PC-3 (cell line): Measurements from ENCODE around the gene MLPH. TPM values are rescaled to one million over a fixed set of nuclear protein-coding genes. Genes with fewer than 3 reads are reported as not detected.

Experiments
- ATAC-seq: fragments of 200-7000 bp; cut with Tn5 transposase; 2 replicates; pipeline ENCODE4 v1.9.1; 2020; ENCODE audit warnings: mild to moderate bottlenecking, moderate library complexity
- BruUV-seq: library from RNA; stranded (reverse); fragments of 400-500 nt; replicated peaks from 2 replicates; lab custom pipeline; 2021; lab: Mats Ljungman, UMichigan
- CTCF ChIA-PET: fragments of 300-600 bp; sonication (Branson Sonifier 250); formaldehyde crosslinking; loops from one replicate; lab custom pipeline; 2022; ENCODE audit warnings: antibody characterized with exemption; lab: Charles Lee
- POLR2A ChIA-PET: fragments of 300-600 bp; sonication (Branson Sonifier 250); formaldehyde crosslinking; loops from one replicate; lab custom pipeline; 2022; ENCODE audit warnings: antibody characterized with exemption; ENCODE audit not compliant: unreplicated experiment; lab: Charles Lee
- DNase-seq: peaks from one replicate; pipeline ENCODE4 v3.0.0-alpha.2; 2015
- H2AFZ ChIP-seq: fragments of 300-600 bp; sonication (generic); 2 replicates; pipeline ENCODE4 v1.6.0; 2016; ENCODE audit warnings: antibody characterized with exemption, low read length
- H3F3A ChIP-seq: fragments of 300-600 bp; sonication (generic); one replicate; pipeline ENCODE4 v1.6.0; 2017; ENCODE audit warnings: antibody characterized with exemption, low read length, control low read depth, mild to moderate bottlenecking; ENCODE audit not compliant: unreplicated experiment
- H3K27ac ChIP-seq: fragments of 300-600 bp; sonication (generic); 2 replicates; pipeline ENCODE4 v1.5.1; 2016; ENCODE audit warnings: mild to moderate bottlenecking, low read length
- H3K27me3 ChIP-seq: fragments of 300-600 bp; sonication (generic); 2 replicates; pipeline ENCODE4 v1.6.1; 2016; ENCODE audit warnings: low read length, mixed read lengths
- H3K36me3 ChIP-seq: fragments of 300-600 bp; sonication (generic); 2 replicates; pipeline ENCODE4 v1.6.1; 2016; ENCODE audit warnings: low read depth, mixed run types, low read length, mixed read lengths
- H3K4me1 ChIP-seq: fragments of 300-600 bp; sonication (generic); 2 replicates; pipeline ENCODE4 v1.5.1; 2016; ENCODE audit warnings: low read length; ENCODE audit not compliant: insufficient read depth
- H3K4me2 ChIP-seq: fragments of 300-600 bp; sonication (generic); 2 replicates; pipeline ENCODE4 v1.6.0; 2016; ENCODE audit warnings: low read length
- H3K4me3 ChIP-seq: fragments of 300-600 bp; sonication (generic); 2 replicates; pipeline ENCODE4 v1.5.1; 2016; ENCODE audit warnings: mild to moderate bottlenecking, low read length, mixed read lengths
- H3K79me2 ChIP-seq: fragments of 300-600 bp; sonication (generic); 2 replicates; pipeline ENCODE4 v1.6.1; 2017; ENCODE audit warnings: low read length, mixed read lengths
- H3K9ac ChIP-seq: fragments of 300-600 bp; sonication (generic); 2 replicates; pipeline ENCODE4 v1.6.0; 2016; ENCODE audit warnings: mild to moderate bottlenecking, low read length
- H3K9me2 ChIP-seq: fragments of 300-600 bp; sonication (generic); replicated peaks from 2 replicates; pipeline ENCODE4 v1.6.1; 2016; ENCODE audit warnings: mixed run types, low read length, mixed read lengths
- H3K9me3 ChIP-seq: fragments of 300-600 bp; sonication (generic); 2 replicates; pipeline ENCODE4 v1.6.1; 2016; ENCODE audit warnings: low read length, mixed read lengths
- H4K20me1 ChIP-seq: fragments of 300-600 bp; sonication (generic); 2 replicates; pipeline ENCODE4 v1.6.1; 2016; ENCODE audit warnings: low read length, mixed read lengths
- CTCF ChIP-seq: fragments of 300-600 bp; sonication (generic); conservative IDR thresholded peaks from 2 replicates; pipeline ENCODE4 v1.5.1; 2017; ENCODE audit warnings: antibody characterized with exemption, low read depth, mild to moderate bottlenecking, low read length
- EZH2 ChIP-seq: fragments of 300-600 bp; sonication (generic); IDR thresholded peaks from one replicate; pipeline ENCODE4 v1.6.1; 2017; ENCODE audit warnings: antibody characterized with exemption, mild to moderate bottlenecking, low read length; ENCODE audit not compliant: unreplicated experiment
- EZH2phosphoT487 ChIP-seq: fragments of 300-600 bp; sonication (generic); IDR thresholded peaks from 2 replicates; pipeline ENCODE4 v1.6.1; 2018; ENCODE audit warnings: mild to moderate bottlenecking, antibody characterized with exemption, low read length, borderline replicate concordance
- intact Hi-C: fragments of 100-400 bp; cut with micrococcal nuclease; formaldehyde crosslinking; loops from 2 replicates; pipeline ENCODE4 v1.9.0; 2023
- total RNA-seq: library from RNA; depleted of rRNA; stranded (reverse); fragments of >200 nt; gene quantifications from 2 replicates; pipeline ENCODE4 v1.2.3, GENCODE V29; 2014

The MLPH gene
- total RNA-seq, 1 experiment from 2014 or later = 201 TPM

GRCh38 chr2:237497009-237497837, 10.2 kb downstream of the MLPH start:
- H3K9ac ChIP-seq = no peak overlapping the region
- H3K4me2 ChIP-seq = no peak overlapping the region
- no peak overlapping the region for H3K4me3 ChIP-seq
- CTCF ChIA-PET = no interaction called here
- no peaks in the 10 kb centered on the region for H3K9me2 ChIP-seq
- H3K4me1 ChIP-seq = peaks cover 41% of the 10 kb centered on the region
- H3K36me3 ChIP-seq = peaks cover 78% of the 10 kb centered on the region
- no peaks in the 10 kb centered on the region for H4K20me1 ChIP-seq
- H3K79me2 ChIP-seq = peaks cover 82% of the 10 kb centered on the region
- peaks cover 17% of the 10 kb centered on the region for H3F3A ChIP-seq
- intact Hi-C loops = no loop called here
- ATAC-seq (no peak), DNase-seq (no peak)
- no peak overlapping the region for H2AFZ ChIP-seq
- H3K27me3 ChIP-seq = no peaks in the 10 kb centered on the region
- no TSS peak for BruUV-seq
- POLR2A ChIA-PET = interaction anchor here (0.6 kb wide), 1 partner anchor 12 kb away, joined by 6 read pairs; no protein-coding TSS in a partner anchor
- H3K27ac ChIP-seq = peak overlapping the region; percentile 100
- TF ChIP-seq EZH2phosphoT487 (no peak), EZH2 (no peak), CTCF (no peak)
- no peaks in the 10 kb centered on the region for H3K9me3 ChIP-seq

GRCh38 chr2:237497838-237498186, 10.8 kb downstream of the MLPH start:
- Histone ChIP-seq H3K27ac (peak overlapping the region; percentile 100), H3K36me3 (peaks cover 74% of the 10 kb centered on the region), H4K20me1 (no peaks in the 10 kb centered on the region), H3K9ac (no peak overlapping the region), H3K9me3 (no peaks in the 10 kb centered on the region), H2AFZ (no peak overlapping the region), H3K9me2 (no peaks in the 10 kb centered on the region), H3F3A (peaks cover 17% of the 10 kb centered on the region), H3K4me2 (no peak overlapping the region), H3K4me3 (no peak overlapping the region), H3K79me2 (peaks cover 78% of the 10 kb centered on the region), H3K27me3 (no peaks in the 10 kb centered on the region), H3K4me1 (peaks cover 41% of the 10 kb centered on the region)
- ChIA-PET CTCF (no interaction called here), POLR2A (interaction anchor here (0.6 kb wide), 1 partner anchor 11 kb away, joined by 6 read pairs; no protein-coding TSS in a partner anchor)
- DNase-seq = no peak
- no peak for ATAC-seq
- BruUV-seq = no TSS peak
- TF ChIP-seq EZH2phosphoT487 (no peak), EZH2 (no peak), CTCF (no peak)
- intact Hi-C loops = no loop called here

GRCh38 chr2:237498341-237498740, 11.3 kb downstream of the MLPH start:
- ChIA-PET CTCF (no interaction called here), POLR2A (no interaction called here)
- Histone ChIP-seq H4K20me1 (no peaks in the 10 kb centered on the region), H3K4me1 (peaks cover 47% of the 10 kb centered on the region), H3K4me3 (no peak overlapping the region), H3K9me3 (no peaks in the 10 kb centered on the region), H3K36me3 (peaks cover 74% of the 10 kb centered on the region), H3K27ac (peak overlapping the region; percentile 100), H3K79me2 (peaks cover 78% of the 10 kb centered on the region), H3K27me3 (no peaks in the 10 kb centered on the region), H3K9me2 (no peaks in the 10 kb centered on the region), H3F3A (peaks cover 17% of the 10 kb centered on the region), H3K4me2 (no peak overlapping the region), H2AFZ (no peak overlapping the region), H3K9ac (no peak overlapping the region; the same call in 1 of the 2 replicates)
- no peak for ATAC-seq
- intact Hi-C loops = no loop called here
- BruUV-seq = no TSS peak
- DNase-seq = no peak
- TF ChIP-seq EZH2phosphoT487 (no peak), EZH2 (no peak), CTCF (no peak)
